PC-3 (cell line): ENCODE results near the gene FLAD1.

Source experiments
- CTCF ChIP-seq: fragments of 300-600 bp; sonication (generic); conservative IDR thresholded peaks from 2 replicates; pipeline ENCODE4 v1.5.1; 2017; ENCODE audit warnings: antibody characterized with exemption, low read depth, mild to moderate bottlenecking, low read length
- EZH2 ChIP-seq: fragments of 300-600 bp; sonication (generic); IDR thresholded peaks from one replicate; pipeline ENCODE4 v1.6.1; 2017; ENCODE audit warnings: antibody characterized with exemption, mild to moderate bottlenecking, low read length; ENCODE audit not compliant: unreplicated experiment
- EZH2phosphoT487 ChIP-seq: fragments of 300-600 bp; sonication (generic); IDR thresholded peaks from 2 replicates; pipeline ENCODE4 v1.6.1; 2018; ENCODE audit warnings: mild to moderate bottlenecking, antibody characterized with exemption, low read length, borderline replicate concordance

- TF ChIP-seq EZH2 (no peak), CTCF (no peak), EZH2phosphoT487 (no peak)
Measured at GRCh38 chr1:155007251-155007828, 24.2 kb downstream of the FLAD1 start.
